ENCODE results near the gene IGF1R. TPM values are rescaled to one million over a fixed set of nuclear protein-coding genes. Genes with fewer than 3 reads are reported as not detected.
"Not testable (repeated sequence)": the region's sequence is repeated elsewhere in the genome, so short reads cannot be mapped to it uniquely, and the experiment has no call there.

The IGF1R gene
- total and polyA plus RNA-seq, 2 of the 13 experiments (the other 11 are each of a cell fraction or from before 2014, with no cell fraction given), result 15.9 to 18.4 TPM

- CTCF ChIA-PET (ENCODE audit: low intra/inter-chr PET ratio, low total read pairs); H3K27ac ChIP-seq (ENCODE audit: extremely low read length, insufficient read depth, low read length); BruUV-seq (replicated peaks); FAIRE-seq; H3K36me3 ChIP-seq (replicated peaks in 1 of 2; ENCODE audit: control insufficient read depth in 1 of 2, insufficient read depth in 2 of 2, low read length in 2 of 2); H2AFZ ChIP-seq (ENCODE audit: low read length); H3K9me3 ChIP-seq (ENCODE audit: low read length); DNase-seq (ENCODE audit: low spot score); in situ Hi-C loops (cut with HindIII; ENCODE audit: extremely low pct_ligation_motif_present, low pct_unique_long_range_greater_than_20kb); H3K79me2 ChIP-seq (ENCODE audit: insufficient read depth, low read length); H3K9ac ChIP-seq (ENCODE audit: insufficient read depth, low read depth, low read length); H4K20me1 ChIP-seq (ENCODE audit: insufficient read depth, low read length); intact Hi-C loops (cut with micrococcal nuclease; ENCODE audit: unreplicated experiment): not testable (repeated sequence)
- TF ChIP-seq SALL1 (CRISPR knock-in tag; IDR thresholded peaks at IDR 0.05), result 0 out of 2 replicates have a peak, but pooled peaks have one; percentile 12
- TF ChIP-seq, protein P1, sequence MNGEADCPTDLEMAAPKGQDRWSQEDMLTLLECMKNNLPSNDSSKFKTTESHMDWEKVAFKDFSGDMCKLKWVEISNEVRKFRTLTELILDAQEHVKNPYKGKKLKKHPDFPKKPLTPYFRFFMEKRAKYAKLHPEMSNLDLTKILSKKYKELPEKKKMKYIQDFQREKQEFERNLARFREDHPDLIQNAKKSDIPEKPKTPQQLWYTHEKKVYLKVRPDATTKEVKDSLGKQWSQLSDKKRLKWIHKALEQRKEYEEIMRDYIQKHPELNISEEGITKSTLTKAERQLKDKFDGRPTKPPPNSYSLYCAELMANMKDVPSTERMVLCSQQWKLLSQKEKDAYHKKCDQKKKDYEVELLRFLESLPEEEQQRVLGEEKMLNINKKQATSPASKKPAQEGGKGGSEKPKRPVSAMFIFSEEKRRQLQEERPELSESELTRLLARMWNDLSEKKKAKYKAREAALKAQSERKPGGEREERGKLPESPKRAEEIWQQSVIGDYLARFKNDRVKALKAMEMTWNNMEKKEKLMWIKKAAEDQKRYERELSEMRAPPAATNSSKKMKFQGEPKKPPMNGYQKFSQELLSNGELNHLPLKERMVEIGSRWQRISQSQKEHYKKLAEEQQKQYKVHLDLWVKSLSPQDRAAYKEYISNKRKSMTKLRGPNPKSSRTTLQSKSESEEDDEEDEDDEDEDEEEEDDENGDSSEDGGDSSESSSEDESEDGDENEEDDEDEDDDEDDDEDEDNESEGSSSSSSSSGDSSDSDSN (CRISPR knock-in tag; IDR thresholded peaks at IDR 0.05), result 0 out of 2 replicates have a peak, but pooled peaks have one; percentile 39
- TF ChIP-seq, protein P2, sequence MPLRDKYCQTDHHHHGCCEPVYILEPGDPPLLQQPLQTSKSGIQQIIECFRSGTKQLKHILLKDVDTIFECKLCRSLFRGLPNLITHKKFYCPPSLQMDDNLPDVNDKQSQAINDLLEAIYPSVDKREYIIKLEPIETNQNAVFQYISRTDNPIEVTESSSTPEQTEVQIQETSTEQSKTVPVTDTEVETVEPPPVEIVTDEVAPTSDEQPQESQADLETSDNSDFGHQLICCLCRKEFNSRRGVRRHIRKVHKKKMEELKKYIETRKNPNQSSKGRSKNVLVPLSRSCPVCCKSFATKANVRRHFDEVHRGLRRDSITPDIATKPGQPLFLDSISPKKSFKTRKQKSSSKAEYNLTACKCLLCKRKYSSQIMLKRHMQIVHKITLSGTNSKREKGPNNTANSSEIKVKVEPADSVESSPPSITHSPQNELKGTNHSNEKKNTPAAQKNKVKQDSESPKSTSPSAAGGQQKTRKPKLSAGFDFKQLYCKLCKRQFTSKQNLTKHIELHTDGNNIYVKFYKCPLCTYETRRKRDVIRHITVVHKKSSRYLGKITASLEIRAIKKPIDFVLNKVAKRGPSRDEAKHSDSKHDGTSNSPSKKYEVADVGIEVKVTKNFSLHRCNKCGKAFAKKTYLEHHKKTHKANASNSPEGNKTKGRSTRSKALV (CRISPR knock-in tag; IDR thresholded peaks at IDR 0.05), result peak; percentile 90
- peak; percentile 63 for TF ChIP-seq ZNF687 (CRISPR knock-in tag; IDR thresholded peaks at IDR 0.05)
- Histone ChIP-seq H3K4me2 (ENCODE audit: low read depth, low read length) (peak overlapping the region; percentile 53), H3K4me3 (replicated peaks in 1 of 3; ENCODE audit: insufficient read depth in 1 of 3, low read depth in 2 of 3, low read length in 3 of 3) (peak overlapping the region in 1 of 3 experiments; percentile 28; a peak in 1 of 6 replicates), H3K4me1 (ENCODE audit: insufficient read depth, low read length) (peaks cover 18% of the 10 kb centered on the region), H3K27me3 (ENCODE audit: control insufficient read depth in 1 of 2, insufficient read depth in 2 of 2, low read length in 2 of 2) (peaks cover 5 to 30% of the 10 kb centered on the region in 2 experiments)
- POLR2A ChIA-PET, result interaction anchor here (1.3 kb wide), 1 partner anchor 9 kb away, joined by 3 read pairs; no protein-coding TSS in a partner anchor
- 22% methylated on average over 17 of the region's 38 CpGs for WGBS (ENCODE audit: low lambda C conversion rate)
- ATAC-seq, result peak; percentile 91
These were observed 356.9 kb downstream of the IGF1R start for GRCh38 chr15:99004998-99005974.
